HG02642 (cell line): ENCODE results near the gene UBAC1.
A peak's percentile ranks its signal among the peaks of the same experiment; 100 is the strongest.
"Not testable (repeated sequence)": the region's sequence is repeated elsewhere in the genome, so short reads cannot be mapped to it uniquely, and the experiment has no call there.

ENCODE experiments used
- ATAC-seq: cut with Tn5 transposase; IDR thresholded peaks from one replicate; pipeline ENCODE4 v1.9.1; 2021; ENCODE audit warnings: mild to moderate bottlenecking; ENCODE audit not compliant: unreplicated experiment, poor library complexity

The UBAC1 gene

GRCh38 chr9:135962696-135963307, 1.6 kb upstream of the UBAC1 start:
- ATAC-seq: no peak

GRCh38 chr9:135961811-135962695, 880 bp upstream of the UBAC1 start:
- ATAC-seq: no peak

GRCh38 chr9:135960411-135961276, 529 bp downstream of the UBAC1 start:
- peak; percentile 29 for ATAC-seq

GRCh38 chr9:135959814-135960213, 1.4 kb downstream of the UBAC1 start:
- ATAC-seq: no peak

- ATAC-seq: no peak
Observed at GRCh38 chr9:135958485-135958884, 2.7 kb downstream of the UBAC1 start.

- ATAC-seq: no peak
Observed at GRCh38 chr9:135957431-135957830, 3.7 kb downstream of the UBAC1 start.

- no peak for ATAC-seq
Observed at GRCh38 chr9:135956802-135957174, 4.4 kb downstream of the UBAC1 start.

- ATAC-seq: no peak
Observed at GRCh38 chr9:135955934-135956801, 5.0 kb downstream of the UBAC1 start.

- no peak for ATAC-seq
Observed at GRCh38 chr9:135952664-135953206, 8.4 kb downstream of the UBAC1 start.

GRCh38 chr9:135951889-135952663, 9.1 kb downstream of the UBAC1 start:
- ATAC-seq: no peak

GRCh38 chr9:135951310-135951709, 9.9 kb downstream of the UBAC1 start:
- not testable (repeated sequence) for ATAC-seq

GRCh38 chr9:135950841-135951240, 10.3 kb downstream of the UBAC1 start:
- ATAC-seq: not testable (repeated sequence)

GRCh38 chr9:135950135-135950682, 11.0 kb downstream of the UBAC1 start:
- no peak for ATAC-seq

GRCh38 chr9:135949501-135950134, 11.6 kb downstream of the UBAC1 start:
- no peak for ATAC-seq

- no peak for ATAC-seq
Observed at GRCh38 chr9:135948968-135949367, 12.2 kb downstream of the UBAC1 start.

- no peak for ATAC-seq
Observed at GRCh38 chr9:135948446-135948845, 12.7 kb downstream of the UBAC1 start.

GRCh38 chr9:135947582-135947981, 13.6 kb downstream of the UBAC1 start:
- ATAC-seq: no peak

GRCh38 chr9:135947105-135947504, 14.1 kb downstream of the UBAC1 start:
- ATAC-seq: not testable (repeated sequence)
